Erythroblast (primary cell): ENCODE measurements around the gene PTPRA.

Experiments used
- GATA1 ChIP-seq: IDR thresholded peaks from 2 replicates; pipeline ENCODE4 v1.6.1; 2011; ENCODE audit warnings: low read depth, mild to moderate bottlenecking, control low read depth, low read length, moderate library complexity
- POLR2A ChIP-seq: IDR thresholded peaks from 2 replicates; pipeline ENCODE4 v1.6.1; 2011; ENCODE audit warnings: mild to moderate bottlenecking, low read length

DNA sequence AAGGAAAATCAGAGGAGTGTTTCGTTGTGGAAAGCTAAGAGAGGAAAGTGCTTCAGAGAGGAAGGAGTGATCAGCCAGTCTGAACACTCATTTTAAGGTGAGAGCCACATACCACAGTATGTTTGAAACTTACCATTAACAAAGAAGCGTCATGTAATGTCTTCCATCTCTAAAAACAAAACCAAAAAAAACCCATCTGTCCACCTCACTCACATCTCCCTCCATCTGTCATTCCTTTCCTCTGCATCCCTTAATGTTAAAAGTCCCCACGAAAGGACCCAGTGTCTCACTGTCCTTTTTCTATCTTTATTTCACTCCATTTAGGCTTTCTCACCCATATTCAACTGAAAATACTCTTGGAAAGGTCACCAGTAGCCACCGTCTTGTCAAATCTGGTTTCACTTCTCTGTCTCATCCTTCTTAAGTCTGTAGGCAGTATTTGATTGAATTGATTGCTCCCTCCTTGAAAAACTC lies 110.8 kb downstream of the PTPRA start:
- TF ChIP-seq POLR2A (no peak), GATA1 (no peak)
